H1 (cell line): ENCODE results near the gene DGKA. TPM values are rescaled to one million over a fixed set of nuclear protein-coding genes. Genes with fewer than 3 reads are reported as not detected.
A peak's percentile ranks its signal among the peaks of the same experiment; 100 is the strongest.

Source experiments
- CEBPB ChIP-seq: IDR thresholded peaks from 2 replicates; pipeline ENCODE4 v1.6.1; 2012; ENCODE audit warnings: low read depth, low read length
- CHD2 ChIP-seq: IDR thresholded peaks from 2 replicates; pipeline ENCODE4 v1.6.1; 2012; ENCODE audit warnings: low read length, improper control_type of control experiment
- ZNF274 ChIP-seq: IDR thresholded peaks from 2 replicates; pipeline ENCODE4 v1.7.0; 2012; ENCODE audit warnings: low read length, borderline replicate concordance; ENCODE audit errors: extremely low read depth
- polyA plus RNA-seq, 7 experiments: library from polyadenylated mRNA; depleted of rRNA in 3 of 7; stranded (reverse) in 5 of 7; unstranded in 2 of 7; fragments of >200 nt in 5 of 7; fragments of 200-250 nt in 2 of 7; gene quantifications; 1 replicate in 5 of 7; 2 replicates in 1 of 7; 4 replicates in 1 of 7; pipeline versions ENCODE4 v1.2.1 to v1.2.3, GENCODE V29; 2011 to 2013; ENCODE audit warnings: missing spikeins in 2 of 7, mixed read lengths in 2 of 7
- total RNA-seq: library from RNA; stranded (reverse); fragmentation: NEBNext Ultra II Directional; extraction: Animal tissue kit (Norgen Biotek cat#: 25700); gene quantifications from 2 replicates; pipeline ENCODE4 v1.2.1, GENCODE V29; 2021
- TF ChIP-seq, protein P1 (sequence below), 3 experiments: IDR thresholded peaks; 1 replicate in 2 of 3; 2 replicates in 1 of 3; pipeline versions ENCODE4 v1.5.1 to v1.6.1; 2011; ENCODE audit warnings: low read length in 3 of 3, mild to moderate bottlenecking in 3 of 3, inconsistent platforms in 2 of 3, low read depth in 1 of 3, moderate library complexity in 1 of 3; ENCODE audit not compliant: insufficient read depth in 1 of 3; ENCODE audit errors: control extremely low read depth in 1 of 3

The DGKA gene
- total and polyA plus RNA-seq, 2 of the 8 experiments (the other 6 are each of a cell fraction or from before 2014, with no cell fraction given), result 15.9 to 18.0 TPM

GRCh38 chr12:55973599-55974307 is 42.8 kb downstream of the DGKA start, which contains the start of gene RAB5B (continued):
- TF ChIP-seq, protein P1, sequence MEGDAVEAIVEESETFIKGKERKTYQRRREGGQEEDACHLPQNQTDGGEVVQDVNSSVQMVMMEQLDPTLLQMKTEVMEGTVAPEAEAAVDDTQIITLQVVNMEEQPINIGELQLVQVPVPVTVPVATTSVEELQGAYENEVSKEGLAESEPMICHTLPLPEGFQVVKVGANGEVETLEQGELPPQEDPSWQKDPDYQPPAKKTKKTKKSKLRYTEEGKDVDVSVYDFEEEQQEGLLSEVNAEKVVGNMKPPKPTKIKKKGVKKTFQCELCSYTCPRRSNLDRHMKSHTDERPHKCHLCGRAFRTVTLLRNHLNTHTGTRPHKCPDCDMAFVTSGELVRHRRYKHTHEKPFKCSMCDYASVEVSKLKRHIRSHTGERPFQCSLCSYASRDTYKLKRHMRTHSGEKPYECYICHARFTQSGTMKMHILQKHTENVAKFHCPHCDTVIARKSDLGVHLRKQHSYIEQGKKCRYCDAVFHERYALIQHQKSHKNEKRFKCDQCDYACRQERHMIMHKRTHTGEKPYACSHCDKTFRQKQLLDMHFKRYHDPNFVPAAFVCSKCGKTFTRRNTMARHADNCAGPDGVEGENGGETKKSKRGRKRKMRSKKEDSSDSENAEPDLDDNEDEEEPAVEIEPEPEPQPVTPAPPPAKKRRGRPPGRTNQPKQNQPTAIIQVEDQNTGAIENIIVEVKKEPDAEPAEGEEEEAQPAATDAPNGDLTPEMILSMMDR (IDR thresholded peaks at IDR 0.05; ENCODE audit: control extremely low read depth in 1 of 3, insufficient read depth in 1 of 3, low read depth in 1 of 3, low read length in 3 of 3), result no peak
- TF ChIP-seq CHD2 (peak; percentile 98), ZNF274 (no peak), CEBPB (no peak)
